A549 (cell line): ENCODE data around the gene CHMP4A. TPM values are rescaled to one million over a fixed set of nuclear protein-coding genes. Genes with fewer than 3 reads are reported as not detected.

Experiments used
- ATAC-seq, 2 experiments: fragments of 200-7000 bp in 1 of 2; fragments of >200 bp in 1 of 2; cut with Nextera tagmentation in 1 of 2; cut with Tn5 transposase in 1 of 2; 3 replicates each; pipeline versions ENCODE4 v1.8.0 to v1.9.1; 2018 to 2020; ENCODE audit warnings: mild to moderate bottlenecking in 1 of 2, moderate library complexity in 1 of 2
- CTCF ChIA-PET: fragments of 300-600 bp; sonication (Branson Sonifier 250); formaldehyde crosslinking; extraction: SDS; loops from one replicate; lab custom pipeline; 2021; ENCODE audit warnings: antibody characterized with exemption, inconsistent platforms; lab: Yijun Ruan, JAX
- POLR2A ChIA-PET: fragments of 350-600 bp; formaldehyde crosslinking; extraction: SDS; loops from one replicate; lab custom pipeline; 2021; ENCODE audit warnings: antibody characterized with exemption, inconsistent platforms; lab: Yijun Ruan, JAX
- DNase-seq, 2 experiments: peaks; one replicate each; pipeline versions ENCODE4 v3.0.0 to v3.0.0-alpha.2; 2011 to 2016; ENCODE audit warnings: low read depth in 1 of 2, low spot score in 1 of 2
- FAIRE-seq: peaks from 2 replicates; lab custom pipeline; 2011; peaks lifted over from hg19 to GRCh38; lab: Jason Lieb, UNC
- H3K27ac ChIP-seq, 2 experiments: fragments of >200 bp; sonication (Bioruptor Twin); formaldehyde crosslinking; 3 replicates each; pipeline ENCODE4 v1.5.1; 2016 to 2017
- H3K4me1 ChIP-seq: fragments of >200 bp; sonication (Bioruptor Twin); formaldehyde crosslinking; 3 replicates; pipeline ENCODE4 v1.6.1; 2016
- H3K4me2 ChIP-seq: fragments of >200 bp; sonication (Bioruptor Twin); formaldehyde crosslinking; 3 replicates; pipeline ENCODE4 v1.6.1; 2016
- H3K4me3 ChIP-seq: fragments of >200 bp; sonication (Bioruptor Twin); formaldehyde crosslinking; 3 replicates; pipeline ENCODE4 v1.5.1; 2016
- H3K9me3 ChIP-seq: fragments of >200 bp; sonication (Bioruptor Twin); formaldehyde crosslinking; 3 replicates; pipeline ENCODE4 v1.6.1; 2016
- ATOH8 ChIP-seq: fragments of 250-450 bp; sonication (Bioruptor Pico); IDR thresholded peaks from 2 replicates; pipeline ENCODE4 v1.5.0; 2020; ENCODE audit warnings: low read depth, mild to moderate bottlenecking, moderate library complexity
- BCL3 ChIP-seq: fragments of >200 bp; sonication (Bioruptor Twin); formaldehyde crosslinking; IDR thresholded peaks from 3 replicates; pipeline ENCODE4 v1.6.1; 2016
- CHD4 ChIP-seq: fragments of 200-600 bp; sonication (generic); IDR thresholded peaks from 2 replicates; pipeline ENCODE4 v1.6.1; 2016; ENCODE audit warnings: antibody characterized with exemption, mild to moderate bottlenecking, borderline replicate concordance
- CTCF ChIP-seq: fragments of >200 bp; sonication (Bioruptor Twin); formaldehyde crosslinking; IDR thresholded peaks from 3 replicates; pipeline ENCODE4 v1.5.1; 2016
- E2F6 ChIP-seq: IDR thresholded peaks from 2 replicates; pipeline ENCODE4 v1.6.1; 2012; ENCODE audit warnings: low read depth, borderline replicate concordance
- EHF ChIP-seq: fragments of 250-450 bp; sonication (Bioruptor Pico); IDR thresholded peaks from 2 replicates; pipeline ENCODE4 v1.5.0; 2020; ENCODE audit warnings: mild to moderate bottlenecking
- EHMT2 ChIP-seq: fragments of 200-600 bp; sonication (generic); IDR thresholded peaks from 2 replicates; pipeline ENCODE4 v1.6.1; 2016; ENCODE audit warnings: antibody characterized with exemption, low read depth, mild to moderate bottlenecking, moderate library complexity
- GATA3 ChIP-seq: IDR thresholded peaks from 2 replicates; pipeline ENCODE4 v1.6.1; 2012; ENCODE audit warnings: borderline replicate concordance
- HEYL ChIP-seq: fragments of 250-450 bp; sonication (Bioruptor Pico); IDR thresholded peaks from 2 replicates; pipeline ENCODE4 v1.8.0; 2021; ENCODE audit warnings: mild to moderate bottlenecking, moderate library complexity
- HOXA7 ChIP-seq: fragments of 250-450 bp; sonication (Bioruptor Pico); IDR thresholded peaks from 2 replicates; pipeline ENCODE4 v1.5.0; 2020; ENCODE audit warnings: mild to moderate bottlenecking, moderate library complexity
- HOXB5 ChIP-seq: fragments of 250-450 bp; sonication (Bioruptor Pico); IDR thresholded peaks from 2 replicates; pipeline ENCODE4 v1.5.0; 2020; ENCODE audit warnings: mild to moderate bottlenecking, moderate library complexity
- JUN ChIP-seq, 2 experiments: fragments of >200 bp; sonication (Bioruptor Twin); formaldehyde crosslinking; IDR thresholded peaks; 2 replicates in 1 of 2; 3 replicates in 1 of 2; pipeline ENCODE4 v1.6.1; 2016 to 2017
- MAFK ChIP-seq: fragments of 450-650 bp; IDR thresholded peaks from 2 replicates; pipeline ENCODE4 v1.6.1; 2014; ENCODE audit not compliant: partially characterized antibody
- MAX ChIP-seq: IDR thresholded peaks from 2 replicates; pipeline ENCODE4 v1.6.1; 2012
- MAZ ChIP-seq: fragments of 150-350 bp; IDR thresholded peaks from 2 replicates; pipeline ENCODE4 v1.6.1; 2014; ENCODE audit warnings: antibody characterized with exemption, low read depth, low read length, borderline replicate concordance
- NFE2L2 ChIP-seq: fragments of 150-350 bp; conservative IDR thresholded peaks from 2 replicates; pipeline ENCODE4 v1.6.1; 2014; ENCODE audit warnings: low read length
- NR3C1 ChIP-seq: fragments of >200 bp; sonication (Bioruptor Twin); formaldehyde crosslinking; IDR thresholded peaks from 3 replicates; pipeline ENCODE4 v1.6.1; 2017
- PBX3 ChIP-seq: IDR thresholded peaks from 2 replicates; pipeline ENCODE4 v1.6.1; 2012
- RAD21 ChIP-seq, 2 experiments: fragments of >200 bp in 1 of 2; sonication (Bioruptor Twin) in 1 of 2; formaldehyde crosslinking in 1 of 2; IDR thresholded peaks in 1 of 2; conservative IDR thresholded peaks in 1 of 2; 2 replicates in 1 of 2; 3 replicates in 1 of 2; pipeline ENCODE4 v1.6.1; 2012 to 2018; ENCODE audit warnings: inconsistent platforms in 1 of 2
- SMC3 ChIP-seq: fragments of >200 bp; sonication (Bioruptor Twin); formaldehyde crosslinking; IDR thresholded peaks from 3 replicates; pipeline ENCODE4 v1.6.1; 2018; ENCODE audit warnings: inconsistent platforms
- TFCP2L1 ChIP-seq: fragments of 250-450 bp; sonication (Bioruptor Pico); IDR thresholded peaks from 2 replicates; pipeline ENCODE4 v1.5.0; 2021; ENCODE audit warnings: mild to moderate bottlenecking
- USF2 ChIP-seq: fragments of 450-650 bp; IDR thresholded peaks from 2 replicates; pipeline ENCODE4 v1.6.1; 2014; ENCODE audit warnings: antibody characterized with exemption
- ZC3H11A ChIP-seq: fragments of 450-650 bp; IDR thresholded peaks from 2 replicates; pipeline ENCODE4 v1.6.1; 2014; ENCODE audit warnings: antibody characterized with exemption, mild to moderate bottlenecking
- WGBS: methylation state at CpG from one replicate; pipeline ENCODE4 v1.1.6; 2017; ENCODE audit errors: missing lambda C conversion rate; 5-methylcytosine and 5-hydroxymethylcytosine counted together
- polyA plus RNA-seq, 4 experiments: library from polyadenylated mRNA; depleted of rRNA in 3 of 4; stranded (reverse); fragments of >200 nt; fragmentation: RNase III in 1 of 4; extraction: RNeasy Plus Mini Kit Qiagen cat#74134 plus additional on column Dnase treatment in 1 of 4; gene quantifications; 2 replicates in 3 of 4; 3 replicates in 1 of 4; pipeline ENCODE4 v1.2.3, GENCODE V29; 2011 to 2017

The CHMP4A gene
- polyA plus RNA-seq, 2 of the 4 experiments (the other 2 are of a cell fraction): 102 to 112 TPM

- TF ChIP-seq HOXB5 (no peak), CHD4 (no peak), HOXA7 (no peak), USF2 (no peak), EHMT2 (no peak), ZC3H11A (no peak), ATOH8 (no peak), E2F6 (no peak), MAFK (no peak)
These were observed 51.2 kb downstream of the CHMP4A start (continued) for GRCh38 chr14:24162093-24162492.

- WGBS: 10% methylated on average over 10 of the region's 12 CpGs
- Histone ChIP-seq H3K4me3 (peak within 1 kb of the TSS; percentile 47), H3K9me3 (no peaks in the 10 kb centered on the region), H3K4me2 (peak within 1 kb of the TSS; percentile 92), H3K4me1 (peaks cover 25% of the 10 kb centered on the region), H3K27ac (peak within 1 kb of the TSS; percentile 86 to 91)
- ATAC-seq: peak; percentile 79 to 94
- no peak for FAIRE-seq
- DNase-seq: peak; percentile 95 to 96
- TF ChIP-seq BCL3 (0 out of 3 replicates have a peak, but pooled peaks have one; percentile 40), PBX3 (peak; percentile 35; the same call in 1 of the 2 replicates), MAX (peak; percentile 87), MAZ (no peak), CTCF (peak; percentile 92), NR3C1 (no peak), TFCP2L1 (CRISPR knock-in tag) (no peak), NFE2L2 (no peak), USF2 (peak; percentile 92), HOXA7 (0 out of 2 replicates have a peak, but pooled peaks have one; percentile 70), SMC3 (peak; percentile 77), RAD21 (conservative IDR thresholded peaks at IDR 0.05 in 1 of 2, IDR thresholded peaks at IDR 0.05 in 1 of 2) (peak; percentile 72 to 78), GATA3 (0 out of 2 replicates have a peak, but pooled peaks have one; percentile 23), JUN (IDR thresholded peaks at IDR 0.05) (peak; percentile 62 to 79; a peak in 4 of 5 replicates), EHF (CRISPR knock-in tag) (no peak), HEYL (CRISPR knock-in tag) (no peak), MAFK (peak; percentile 19)
- ChIA-PET POLR2A (interaction anchor here (0.6 to 2.4 kb wide), 9 partner anchors 10 to 82 kb away, joined by 3 to 16 read pairs (median 6); partner anchors contain the start of genes DCAF11, EMC9, NRL and PCK2), CTCF (interaction anchor here (0.8 to 7.0 kb wide), 39 partner anchors 9 to 572 kb away, joined by 3 to 168 read pairs (median 5); partner anchors contain the start of genes CARMIL3, DCAF11, EMC9 and FITM1)
These were observed 52.2 kb downstream of the CHMP4A start, which contains the start of gene IRF9 for GRCh38 chr14:24160850-24161804. Gene IRF9 (plus strand): TSS chr14:24161265. CDS start chr14:24162145, 880 bp downstream.
